Activated naive CD4-positive, alpha-beta T cell treated with anti-CD3 and anti-CD28 coated beads, Interleukin-2, amount 50 U/mL, for 24 hours (primary cell): Measurements from ENCODE around the gene VENTX.
A peak's percentile ranks its signal among the peaks of the same experiment; 100 is the strongest.
"Not testable (repeated sequence)": the region's sequence is repeated elsewhere in the genome, so short reads cannot be mapped to it uniquely, and the experiment has no call there.

Experiments
- H3K27ac Mint-ChIP-seq: one replicate; pipeline ENCODE4 v1.8.0; 2021; ENCODE audit warnings: mild to moderate bottlenecking, mixed read lengths
- H3K27me3 Mint-ChIP-seq: one replicate; pipeline ENCODE4 v1.8.0; 2021; ENCODE audit warnings: mixed read lengths
- H3K36me3 Mint-ChIP-seq: one replicate; pipeline ENCODE4 v1.8.0; 2021; ENCODE audit warnings: mixed read lengths
- H3K4me1 Mint-ChIP-seq: one replicate; pipeline ENCODE4 v1.8.0; 2021; ENCODE audit warnings: mixed read lengths
- H3K4me3 Mint-ChIP-seq: one replicate; pipeline ENCODE4 v1.8.0; 2021; ENCODE audit warnings: mild to moderate bottlenecking, mixed read lengths
- H3K9me3 Mint-ChIP-seq: one replicate; pipeline ENCODE4 v1.8.0; 2021; ENCODE audit warnings: mixed read lengths

Gene VENTX

GRCh38 chr10:133221756-133222155 is 15.9 kb upstream of the VENTX start:
- not testable (repeated sequence) for H3K4me3 Mint-ChIP-seq, H3K4me1 Mint-ChIP-seq, H3K9me3 Mint-ChIP-seq, H3K36me3 Mint-ChIP-seq, H3K27ac Mint-ChIP-seq
- H3K27me3 Mint-ChIP-seq, result peaks cover 10% of the 10 kb centered on the region

- Mint-ChIP-seq H3K9me3 (no peaks in the 10 kb centered on the region), H3K4me1 (peaks cover 2% of the 10 kb centered on the region), H3K36me3 (no peaks in the 10 kb centered on the region), H3K27me3 (peaks cover 21% of the 10 kb centered on the region), H3K27ac (no peak overlapping the region), H3K4me3 (no peak overlapping the region)
Measured at GRCh38 chr10:133224076-133224475, 13.6 kb upstream of the VENTX start.

DNA sequence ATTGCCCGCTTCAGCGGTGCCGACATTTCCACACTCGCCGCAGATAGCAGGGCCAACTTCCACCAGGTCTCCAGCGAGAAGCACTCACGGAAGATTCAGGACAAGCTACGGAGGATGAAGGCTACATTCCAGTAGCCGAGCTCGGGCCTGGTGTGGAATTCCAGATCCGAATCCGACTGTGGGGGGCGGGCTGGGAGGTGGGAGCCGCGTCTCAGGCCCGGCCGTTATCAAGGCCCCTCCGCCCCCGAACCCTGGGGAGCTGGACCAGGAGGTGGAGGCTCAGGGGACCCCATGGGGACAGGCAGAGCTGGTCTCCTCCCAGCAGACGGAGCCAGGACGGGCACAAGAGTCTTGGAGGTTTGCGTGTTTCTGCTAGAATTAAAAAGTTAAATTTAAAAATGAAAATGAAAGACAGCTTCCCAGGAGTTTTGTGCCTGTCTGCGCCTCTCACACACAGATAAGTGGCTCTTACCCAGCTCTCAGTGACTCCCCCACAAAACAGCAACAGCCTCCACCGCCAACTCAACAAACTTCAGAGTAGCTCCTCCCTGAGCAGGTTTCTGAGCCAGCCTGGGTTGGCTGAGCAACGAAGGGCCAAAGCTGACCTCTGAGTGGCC is 12.8 kb upstream of the VENTX start:
- Mint-ChIP-seq H3K4me3 (no peak overlapping the region), H3K27ac (no peak overlapping the region), H3K9me3 (no peaks in the 10 kb centered on the region), H3K27me3 (peaks cover 25% of the 10 kb centered on the region), H3K4me1 (peaks cover 6% of the 10 kb centered on the region), H3K36me3 (no peaks in the 10 kb centered on the region)

DNA sequence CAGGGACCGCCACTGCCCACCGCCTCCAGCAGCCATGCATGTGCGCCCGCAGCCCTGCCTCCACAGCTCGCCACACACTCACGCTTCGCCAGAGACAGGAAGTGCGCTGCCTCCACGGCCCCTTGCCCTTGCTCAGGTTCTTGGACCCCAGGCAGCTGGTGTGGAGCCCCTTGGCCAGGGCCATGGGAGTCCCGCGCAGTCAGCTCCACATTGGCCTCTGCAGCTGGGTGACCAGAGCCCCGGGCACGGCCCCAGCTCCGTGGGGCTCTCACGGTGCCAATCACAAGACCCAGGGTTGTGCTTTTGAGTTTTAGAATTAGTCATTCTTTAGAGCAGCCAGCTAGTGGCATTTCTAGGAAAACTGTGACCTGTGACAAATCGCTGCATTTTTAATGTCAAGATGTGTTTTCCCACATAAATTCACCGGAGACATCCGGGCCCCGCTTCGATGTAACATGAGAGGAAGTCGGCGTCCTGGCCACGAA is 11.9 kb upstream of the VENTX start:
- Mint-ChIP-seq H3K36me3 (no peaks in the 10 kb centered on the region), H3K27ac (no peak overlapping the region), H3K9me3 (no peaks in the 10 kb centered on the region), H3K4me3 (no peak overlapping the region), H3K4me1 (peaks cover 6% of the 10 kb centered on the region), H3K27me3 (peaks cover 25% of the 10 kb centered on the region)

DNA sequence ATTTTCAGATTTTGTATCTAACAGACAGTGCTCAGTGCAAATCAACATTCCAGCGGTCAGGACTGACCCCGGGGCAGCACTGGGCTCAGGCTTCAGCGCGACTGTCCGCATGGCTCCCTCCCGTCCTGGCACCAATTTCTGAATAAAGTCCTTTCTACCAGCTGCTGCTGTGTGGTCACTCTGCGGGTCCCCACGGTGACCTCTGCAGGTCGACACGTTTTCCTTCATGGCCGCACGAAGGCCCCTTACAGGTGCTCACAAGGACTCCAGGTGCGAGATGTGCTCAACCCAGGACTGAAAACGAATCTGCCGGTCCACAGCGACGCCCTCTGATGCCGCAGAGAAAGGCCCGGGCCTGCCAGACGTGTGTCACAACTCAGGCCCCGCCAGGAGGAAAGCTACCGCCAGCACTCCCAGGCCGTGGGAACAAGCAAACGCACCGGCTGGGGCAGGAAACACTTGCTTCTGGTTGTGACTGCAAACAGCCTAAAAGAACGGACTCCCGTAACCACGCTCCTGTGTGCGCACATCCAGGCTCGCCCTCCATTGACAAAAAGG is 11.3 kb upstream of the VENTX start:
- no peak overlapping the region for H3K4me3 Mint-ChIP-seq
- H3K27me3 Mint-ChIP-seq, result peaks cover 22% of the 10 kb centered on the region

GRCh38 chr10:133227256-133227655 is 10.4 kb upstream of the VENTX start:
- H3K4me1 Mint-ChIP-seq, result peaks cover 6% of the 10 kb centered on the region
- H3K36me3 Mint-ChIP-seq, result no peaks in the 10 kb centered on the region
- peaks cover 25% of the 10 kb centered on the region for H3K27me3 Mint-ChIP-seq
- no peak overlapping the region for H3K4me3 Mint-ChIP-seq
- H3K27ac Mint-ChIP-seq, result no peak overlapping the region
- H3K9me3 Mint-ChIP-seq, result no peaks in the 10 kb centered on the region

More for the DNA sequence above, 11.3 kb upstream of the VENTX start:
- Mint-ChIP-seq H3K9me3 (no peaks in the 10 kb centered on the region), H3K36me3 (no peaks in the 10 kb centered on the region), H3K4me1 (peaks cover 6% of the 10 kb centered on the region), H3K27ac (no peak overlapping the region)

GRCh38 chr10:133229265-133230043 is 8.2 kb upstream of the VENTX start:
- H3K9me3 Mint-ChIP-seq, result no peaks in the 10 kb centered on the region
- H3K27me3 Mint-ChIP-seq, result peaks cover 34% of the 10 kb centered on the region
- peaks cover 6% of the 10 kb centered on the region for H3K4me1 Mint-ChIP-seq
- no peaks in the 10 kb centered on the region for H3K36me3 Mint-ChIP-seq
- H3K4me3 Mint-ChIP-seq, result peak overlapping the region; percentile 58
- no peak overlapping the region for H3K27ac Mint-ChIP-seq

DNA sequence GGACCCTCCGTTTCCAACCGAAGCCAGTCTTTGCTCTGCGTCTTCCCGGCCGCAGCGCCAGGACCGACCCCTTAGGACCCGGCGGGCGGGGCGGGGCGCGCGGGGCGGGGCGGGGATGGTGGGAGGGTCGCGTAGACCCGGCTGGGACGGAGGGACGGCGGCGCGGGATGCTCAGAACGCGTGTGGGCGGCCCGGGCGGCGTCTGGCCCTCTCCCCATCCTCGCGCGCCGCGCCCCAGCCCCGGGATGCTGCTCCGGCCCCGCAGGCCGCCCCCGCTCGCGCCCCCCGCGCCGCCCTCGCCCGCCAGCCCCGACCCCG is 7.7 kb upstream of the VENTX start, which contains the start of gene UTF1:
Gene UTF1 (plus strand): TSS at position 174 of the 318 bp plus-strand sequence. CDS start 72 bp downstream, at position 246.
- no peaks in the 10 kb centered on the region for H3K9me3 Mint-ChIP-seq
- H3K4me3 Mint-ChIP-seq, result peak within 1 kb of the TSS; percentile 58
- peaks cover 34% of the 10 kb centered on the region for H3K27me3 Mint-ChIP-seq
- no peaks in the 10 kb centered on the region for H3K36me3 Mint-ChIP-seq
- H3K4me1 Mint-ChIP-seq, result peaks cover 6% of the 10 kb centered on the region
- H3K27ac Mint-ChIP-seq, result no peak within 1 kb of the TSS

GRCh38 chr10:133230387-133231195 is 7.1 kb upstream of the VENTX start:
- H3K9me3 Mint-ChIP-seq, result no peaks in the 10 kb centered on the region
- H3K4me3 Mint-ChIP-seq, result no peak overlapping the region
- H3K27me3 Mint-ChIP-seq, result peaks cover 34% of the 10 kb centered on the region
- peaks cover 6% of the 10 kb centered on the region for H3K4me1 Mint-ChIP-seq
- no peak overlapping the region for H3K27ac Mint-ChIP-seq
- no peaks in the 10 kb centered on the region for H3K36me3 Mint-ChIP-seq

GRCh38 chr10:133231244-133231945 is 6.3 kb upstream of the VENTX start:
- H3K9me3 Mint-ChIP-seq, result no peaks in the 10 kb centered on the region
- peaks cover 10% of the 10 kb centered on the region for H3K4me1 Mint-ChIP-seq
- no peaks in the 10 kb centered on the region for H3K36me3 Mint-ChIP-seq
- no peak overlapping the region for H3K27ac Mint-ChIP-seq
- peaks cover 32% of the 10 kb centered on the region for H3K27me3 Mint-ChIP-seq
- H3K4me3 Mint-ChIP-seq, result peak overlapping the region; percentile 45

DNA sequence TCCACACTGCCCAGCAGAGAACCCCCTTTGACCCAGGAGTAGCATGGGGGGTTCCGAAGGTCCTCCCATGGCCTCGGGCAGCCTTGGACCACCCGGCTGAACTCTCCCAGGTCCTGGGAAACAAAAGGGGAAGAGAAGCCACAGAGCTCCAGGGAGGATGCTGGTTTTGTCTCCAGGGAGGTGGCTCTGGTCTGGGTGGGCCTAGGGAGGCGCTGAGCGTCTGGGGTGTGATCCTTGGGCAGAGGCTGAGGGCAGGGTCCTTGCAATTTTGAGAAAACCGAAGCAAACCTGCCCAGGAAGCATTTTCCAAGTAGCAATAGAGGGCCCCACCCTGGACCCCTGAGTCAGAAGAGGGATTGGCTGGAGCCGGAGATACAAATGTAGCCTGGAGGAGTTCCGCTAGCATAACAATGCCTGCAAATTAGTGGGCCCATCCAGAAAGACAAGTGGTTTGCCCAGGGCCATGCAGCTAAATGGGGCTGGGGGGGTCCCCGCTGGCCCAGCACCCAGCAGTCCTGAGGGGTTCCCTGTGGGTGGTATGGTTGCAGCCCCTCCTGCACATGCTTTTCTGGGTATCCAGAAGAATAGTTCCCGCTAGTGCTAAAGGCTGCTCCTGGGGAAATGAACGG is 5.6 kb upstream of the VENTX start:
- Mint-ChIP-seq H3K36me3 (no peaks in the 10 kb centered on the region), H3K27ac (no peak overlapping the region), H3K4me1 (peaks cover 10% of the 10 kb centered on the region), H3K4me3 (no peak overlapping the region), H3K27me3 (peaks cover 31% of the 10 kb centered on the region), H3K9me3 (no peaks in the 10 kb centered on the region)

GRCh38 chr10:133234796-133235195 is 2.9 kb upstream of the VENTX start:
- not testable (repeated sequence) for H3K36me3 Mint-ChIP-seq, H3K9me3 Mint-ChIP-seq, H3K27ac Mint-ChIP-seq, H3K4me1 Mint-ChIP-seq
- Mint-ChIP-seq H3K27me3 (peaks cover 27% of the 10 kb centered on the region), H3K4me3 (peak overlapping the region; percentile 60)

DNA sequence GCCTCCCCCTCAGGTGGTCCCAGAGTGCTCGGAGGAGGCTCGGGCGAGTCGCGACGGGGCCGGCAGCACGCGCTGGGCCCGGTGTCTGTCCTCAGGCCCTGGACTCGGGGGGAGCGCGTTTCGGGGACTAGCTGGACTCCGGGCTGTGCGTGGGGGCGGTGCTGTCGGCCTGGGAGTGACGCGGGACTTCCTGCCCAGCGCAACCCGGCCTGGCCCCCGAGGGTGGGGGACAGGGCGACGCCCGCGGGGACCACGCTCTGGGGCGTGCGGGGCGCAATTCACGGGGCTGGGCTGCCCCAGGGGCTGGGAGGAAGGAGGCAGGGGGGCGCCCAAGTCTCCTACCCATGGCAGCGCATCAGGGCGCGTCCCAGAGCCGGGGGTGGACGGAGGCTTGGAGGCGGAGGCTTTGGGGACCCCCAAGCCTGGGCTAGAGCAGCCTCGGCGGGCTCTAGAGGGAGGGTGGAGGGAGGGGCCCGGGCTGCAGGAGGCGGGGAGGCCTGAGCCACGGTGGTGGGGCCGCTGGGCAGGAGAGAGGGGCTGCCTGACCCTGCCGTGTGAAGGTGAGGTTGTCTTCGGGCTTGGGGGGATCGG is 2.3 kb upstream of the VENTX start:
- H3K36me3 Mint-ChIP-seq, result no peaks in the 10 kb centered on the region
- H3K9me3 Mint-ChIP-seq, result no peaks in the 10 kb centered on the region
- H3K27me3 Mint-ChIP-seq, result peaks cover 30% of the 10 kb centered on the region
- H3K4me3 Mint-ChIP-seq, result peak overlapping the region; percentile 60
- H3K27ac Mint-ChIP-seq, result no peak overlapping the region
- H3K4me1 Mint-ChIP-seq, result peaks cover 3% of the 10 kb centered on the region

- Mint-ChIP-seq H3K4me3 (peak overlapping the region; percentile 19), H3K36me3 (no peaks in the 10 kb centered on the region), H3K27ac (no peak overlapping the region)
Measured at GRCh38 chr10:133235932-133236331, 1.7 kb upstream of the VENTX start.

More at GRCh38 chr10:133235932-133236331, 1.7 kb upstream of the VENTX start:
- peaks cover 7% of the 10 kb centered on the region for H3K4me1 Mint-ChIP-seq
- peaks cover 33% of the 10 kb centered on the region for H3K27me3 Mint-ChIP-seq
- no peaks in the 10 kb centered on the region for H3K9me3 Mint-ChIP-seq
